Activated T-helper 9 cell treated with anti-CD3 and anti-CD28 coated beads, Interleukin-2, amount 50 U/mL, for 16 hours (primary cell): ENCODE measurements around the gene ZSCAN30.
"Not testable (repeated sequence)": the region's sequence is repeated elsewhere in the genome, so short reads cannot be mapped to it uniquely, and the experiment has no call there.

Experiments used
- DNase-seq: peaks from one replicate; pipeline ENCODE4 v3.0.0-alpha.2; 2020; ENCODE audit warnings: low read depth

ZSCAN30 gene

DNA sequence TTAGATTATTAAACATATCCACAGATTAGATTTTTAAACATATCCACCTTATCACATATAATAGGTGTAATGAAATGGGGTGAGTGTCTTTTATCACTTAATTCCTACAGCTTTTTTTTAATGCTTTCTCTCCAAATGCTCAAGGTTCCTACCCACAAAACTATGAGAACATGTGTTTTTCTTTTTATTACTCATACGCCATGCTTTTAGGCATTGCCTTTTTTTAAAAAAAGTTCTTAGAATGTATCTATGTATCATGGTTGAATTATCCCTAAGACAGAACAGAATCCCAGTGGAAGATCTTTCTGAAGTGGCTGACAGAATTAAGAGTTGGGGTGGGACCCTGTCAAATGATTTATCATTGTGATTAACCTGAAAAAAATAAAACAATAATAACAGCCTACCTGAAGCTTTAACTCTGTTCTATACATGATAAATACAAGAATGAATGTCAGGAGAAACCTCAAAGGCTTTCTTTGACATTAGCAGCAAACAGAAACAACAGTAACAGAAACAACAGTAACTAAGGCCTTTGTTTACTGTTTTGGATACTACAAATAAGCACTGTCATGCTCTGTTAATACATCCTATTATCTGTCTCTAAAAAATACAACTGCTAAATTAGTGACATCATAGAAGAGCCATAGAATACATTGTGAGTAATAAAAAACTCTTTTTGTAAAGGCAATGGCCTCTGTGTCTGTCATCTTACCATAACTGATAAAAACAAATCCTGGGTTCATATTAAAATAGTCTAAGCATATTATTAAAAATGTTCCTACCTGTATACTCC lies 53.3 kb downstream of the ZSCAN30 start:
- no peak for DNase-seq

DNA sequence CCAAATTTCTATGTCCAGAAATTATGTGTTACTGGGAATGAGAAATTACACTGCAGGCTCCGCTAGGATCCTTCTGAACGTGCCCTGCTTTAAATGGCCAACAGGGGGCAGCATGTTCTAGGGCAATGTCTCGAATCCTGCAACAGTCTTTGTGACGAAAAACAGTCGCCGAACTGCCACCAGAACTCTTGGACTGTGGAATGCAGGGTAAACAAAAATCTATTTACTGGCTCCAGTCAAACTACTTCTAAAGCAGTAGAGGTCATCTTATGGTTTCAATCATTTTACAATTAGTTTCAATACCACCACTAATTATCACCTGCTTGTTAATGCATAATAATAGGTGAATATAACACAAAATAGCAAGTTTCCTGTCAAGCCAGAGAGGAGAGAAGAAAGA lies 59.0 kb downstream of the ZSCAN30 start:
- peak; percentile 59 for DNase-seq

DNA sequence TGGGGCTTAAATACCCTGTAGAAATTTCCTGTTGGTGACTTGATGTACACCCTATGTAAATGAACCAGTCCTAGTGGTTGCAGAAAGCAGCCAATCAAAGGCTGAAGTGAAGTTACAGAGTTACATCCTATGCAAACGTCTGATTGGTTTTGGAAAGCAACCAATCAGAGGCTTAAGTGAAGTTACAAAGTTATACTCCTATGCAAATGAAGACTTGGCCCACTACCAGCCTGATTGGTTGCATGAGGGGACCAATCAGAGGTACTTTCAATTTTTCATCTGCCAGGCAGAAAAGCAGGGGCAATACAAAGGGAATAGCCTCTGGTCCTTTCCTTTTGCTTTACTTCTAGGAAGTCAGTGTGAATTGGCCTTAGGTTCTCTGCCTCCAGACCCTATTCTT lies 62.8 kb downstream of the ZSCAN30 start:
- DNase-seq: no peak

GRCh38 chr18:35223797-35224196 lies 66.2 kb downstream of the ZSCAN30 start:
- no peak for DNase-seq

DNA sequence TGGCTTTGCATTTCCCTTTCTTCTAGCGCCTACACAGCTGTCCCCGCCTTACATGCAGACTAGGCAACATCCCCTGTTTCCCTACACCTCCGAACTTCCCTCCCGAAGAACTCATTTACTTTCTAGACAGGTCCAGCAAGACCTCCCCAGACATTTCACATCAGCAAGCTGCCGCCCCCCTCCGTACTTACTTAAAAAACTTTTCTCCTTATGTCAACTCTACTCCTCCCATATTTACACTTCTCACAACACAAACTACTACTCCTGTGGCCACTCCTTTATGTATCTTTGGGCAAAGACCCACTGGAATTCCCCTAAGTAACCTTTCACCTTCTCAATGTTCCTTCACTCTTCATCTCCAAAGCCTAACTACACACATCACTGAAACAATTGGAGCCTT lies 69.6 kb downstream of the ZSCAN30 start:
- DNase-seq: no peak

GRCh38 chr18:35219331-35219730 lies 70.7 kb downstream of the ZSCAN30 start:
- DNase-seq: not testable (repeated sequence)

DNA sequence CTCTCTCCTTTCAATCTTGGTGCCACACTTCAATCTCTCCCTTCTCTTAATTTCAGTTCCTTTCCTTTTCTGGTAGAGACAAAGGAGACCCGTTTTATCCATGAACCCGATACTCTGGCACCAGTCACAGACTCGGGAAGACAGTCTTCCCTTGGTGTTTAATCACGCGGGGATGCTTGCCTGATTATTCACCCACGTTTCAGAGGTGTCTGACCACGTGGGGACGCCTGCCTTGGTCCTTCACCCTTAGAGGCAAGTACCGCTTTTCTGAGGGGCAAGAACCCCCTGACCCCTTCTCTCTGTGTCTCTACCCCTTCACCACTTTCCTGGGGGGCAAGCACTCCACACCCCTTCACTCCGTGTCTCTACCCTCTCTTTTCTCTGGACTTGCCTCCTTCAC lies 73.4 kb downstream of the ZSCAN30 start:
- not testable (repeated sequence) for DNase-seq

DNA sequence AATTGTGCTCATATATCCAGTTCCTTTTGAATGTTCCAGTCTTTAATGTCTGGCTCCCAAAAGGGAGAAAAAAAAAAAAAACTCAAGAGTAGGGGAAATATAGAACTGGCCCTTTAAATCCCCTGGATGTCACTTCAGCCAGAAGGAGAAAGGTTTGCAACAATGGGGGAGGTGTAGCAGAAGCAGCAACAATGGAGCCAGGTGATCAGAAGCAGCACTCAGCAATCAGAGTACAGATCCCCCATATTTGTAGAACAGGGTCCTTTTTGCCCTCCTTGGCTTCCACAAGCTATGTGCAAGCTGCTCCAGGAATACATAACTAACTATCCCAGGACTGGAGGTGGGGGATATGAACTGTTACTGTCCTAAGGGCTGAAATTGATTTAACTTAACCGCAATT lies 75.0 kb downstream of the ZSCAN30 start:
- DNase-seq: no peak

GRCh38 chr18:35205746-35206458 lies 84.1 kb downstream of the ZSCAN30 start:
- not testable (repeated sequence) for DNase-seq

- no peak for DNase-seq
Observed at GRCh38 chr18:35205199-35205712, 84.8 kb downstream of the ZSCAN30 start.

- DNase-seq: no peak
Observed at GRCh38 chr18:35203067-35203466, 87.0 kb downstream of the ZSCAN30 start.

GRCh38 chr18:35201256-35201931 lies 88.6 kb downstream of the ZSCAN30 start:
- no peak for DNase-seq
